ENCODE results near the gene SKOR1. TPM values are rescaled to one million over a fixed set of nuclear protein-coding genes. Genes with fewer than 3 reads are reported as not detected.
A peak's percentile ranks its signal among the peaks of the same experiment; 100 is the strongest.

The SKOR1 gene
- polyA plus RNA-seq, 1 donor: 0.28 TPM

DNA sequence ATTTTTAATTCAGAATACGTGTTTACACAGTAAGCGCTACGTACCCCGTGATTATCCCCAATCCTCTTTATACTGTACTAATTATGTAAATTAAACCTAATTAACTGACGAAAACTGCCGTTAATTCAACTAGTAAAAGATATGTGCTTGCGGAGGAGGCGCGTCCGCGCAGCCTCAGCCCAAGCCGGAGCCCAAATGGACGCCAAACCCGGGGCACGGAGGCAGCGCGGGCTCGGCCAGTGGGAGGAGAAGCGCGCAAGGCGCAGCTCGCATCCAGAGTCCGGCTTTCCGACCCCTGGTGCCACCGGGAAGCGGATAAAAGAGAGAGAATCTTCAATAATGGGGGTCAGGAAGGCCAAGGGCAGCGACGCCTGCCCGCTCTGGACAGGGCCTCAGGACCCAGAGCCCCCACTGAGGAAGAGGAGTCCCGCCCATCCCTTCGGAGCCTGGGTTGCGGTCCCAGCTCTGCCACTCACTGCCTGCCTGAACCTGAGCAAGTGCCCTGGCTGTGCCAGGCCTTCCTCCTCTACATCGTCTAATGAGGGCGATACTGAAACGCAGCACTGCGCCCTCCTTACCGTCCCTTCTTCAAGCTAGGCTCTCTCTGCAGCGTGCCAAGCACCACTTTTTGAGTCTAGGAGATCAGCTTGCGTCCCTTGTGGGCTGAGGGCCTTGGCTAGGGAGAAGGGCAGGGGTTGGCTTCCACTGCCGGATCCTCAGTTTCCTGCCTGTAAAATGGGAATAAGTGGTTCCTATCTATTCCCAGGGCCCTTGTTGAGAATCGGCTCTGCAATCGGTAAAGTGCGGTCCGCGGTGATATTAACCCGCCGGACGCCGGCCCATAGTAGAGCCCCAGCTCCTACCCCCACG, 5.0 kb upstream of the SKOR1 start:
- Histone ChIP-seq H3K4me3 (ENCODE audit: low read length) (no peak overlapping the region), H3K36me3 (ENCODE audit: control insufficient read depth, insufficient read depth, low read length) (no peaks in the 10 kb centered on the region), H3K27me3 (ENCODE audit: control insufficient read depth, insufficient read depth, low read length) (peaks cover 72% of the 10 kb centered on the region), H3K4me1 (ENCODE audit: control insufficient read depth, insufficient read depth, low read length) (peaks cover 7% of the 10 kb centered on the region), H3K9me3 (ENCODE audit: control insufficient read depth, low read depth, low read length) (peaks cover 10% of the 10 kb centered on the region), H3K27ac (ENCODE audit: low read length) (no peak overlapping the region)
- DNase-seq: no peak
- WGBS (ENCODE audit: insufficient coverage, low lambda C conversion rate): no CpG with 5 or more reads among the region's 50 CpGs

DNA sequence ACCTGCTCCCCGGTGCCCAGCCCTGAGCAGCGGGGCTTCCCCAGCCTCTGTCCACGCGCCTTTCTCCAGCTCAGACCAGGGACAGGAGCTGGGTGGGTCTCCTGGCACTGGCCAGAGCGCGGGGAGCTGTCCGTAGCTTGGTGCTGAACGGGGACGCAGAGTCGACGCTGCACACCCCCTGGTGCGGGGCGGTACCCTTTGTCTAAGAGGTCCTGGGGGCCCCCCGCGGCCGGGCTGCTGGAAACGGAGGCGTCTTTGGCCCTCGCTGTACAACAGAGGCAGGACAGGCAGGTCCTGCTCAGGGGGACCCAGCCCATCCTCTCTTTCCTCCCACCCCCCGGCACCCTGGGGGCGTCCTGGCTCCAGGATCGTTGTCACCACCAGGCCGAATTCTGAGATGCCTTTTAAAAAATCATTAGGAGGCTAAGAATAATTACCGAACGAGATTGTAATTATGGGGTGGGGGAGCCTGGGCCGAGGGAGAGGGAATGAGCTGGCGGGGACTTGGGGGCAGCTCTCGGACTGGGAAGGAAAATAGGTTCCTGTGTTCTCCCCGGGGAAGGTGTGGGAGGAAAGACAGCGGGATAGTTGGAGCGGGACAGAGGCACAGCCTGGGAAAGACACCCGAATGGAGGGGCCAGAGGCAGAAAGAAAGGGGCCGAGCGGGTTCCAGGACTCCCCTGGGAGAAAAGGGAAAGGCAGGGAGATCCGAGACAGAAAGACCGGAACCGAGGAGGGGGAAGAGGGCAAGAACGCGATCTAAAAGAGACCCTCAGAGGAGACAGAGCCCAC, 4.1 kb upstream of the SKOR1 start:
- H3K4me3 ChIP-seq (ENCODE audit: low read length): no peak overlapping the region
- no peaks in the 10 kb centered on the region for H3K36me3 ChIP-seq (ENCODE audit: control insufficient read depth, insufficient read depth, low read length)
- H3K27ac ChIP-seq (ENCODE audit: low read length): no peak overlapping the region
- no CpG with 5 or more reads among the region's 39 CpGs for WGBS (ENCODE audit: insufficient coverage, low lambda C conversion rate)
- peaks cover 18% of the 10 kb centered on the region for H3K9me3 ChIP-seq (ENCODE audit: control insufficient read depth, low read depth, low read length)
- peaks cover 81% of the 10 kb centered on the region for H3K27me3 ChIP-seq (ENCODE audit: control insufficient read depth, insufficient read depth, low read length)
- H3K4me1 ChIP-seq (ENCODE audit: control insufficient read depth, insufficient read depth, low read length): peaks cover 14% of the 10 kb centered on the region
- peak in 1 of 2 donors; percentile 63 for DNase-seq

DNA sequence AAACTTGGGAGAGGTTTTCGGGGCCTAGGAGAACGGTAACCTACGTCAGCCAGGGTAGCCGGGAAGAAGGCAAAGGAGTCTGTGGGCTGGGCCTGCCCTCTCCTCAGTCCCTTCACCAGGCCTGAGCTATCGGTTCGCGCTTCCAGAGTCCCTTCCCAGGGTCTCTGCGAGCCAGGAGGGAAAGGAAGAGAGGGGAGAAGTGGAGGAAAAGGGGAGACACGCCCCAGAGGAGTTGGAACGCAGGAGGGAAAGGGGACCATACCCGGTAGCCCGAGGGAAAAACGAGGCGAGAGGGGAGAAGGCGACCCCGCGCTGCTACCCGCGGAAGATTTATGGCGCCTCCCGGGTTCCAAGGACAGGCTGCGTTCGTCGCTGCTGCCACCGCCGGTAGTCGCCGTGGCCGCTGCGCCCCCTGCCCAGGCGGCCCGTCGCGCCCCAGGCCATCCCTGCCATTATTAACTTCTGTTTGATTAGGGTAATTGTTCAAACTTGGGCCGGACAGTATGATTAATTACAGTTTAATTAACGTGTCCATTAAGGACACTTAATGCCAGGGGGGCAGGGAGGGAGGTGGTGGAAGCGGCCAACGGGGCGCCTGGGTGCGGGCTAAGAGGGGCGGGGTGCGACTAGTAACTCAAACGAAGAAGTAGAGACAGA, 3.4 kb upstream of the SKOR1 start:
- H3K4me3 ChIP-seq (ENCODE audit: low read length): no peak overlapping the region
- H3K36me3 ChIP-seq (ENCODE audit: control insufficient read depth, insufficient read depth, low read length): no peaks in the 10 kb centered on the region
- H3K27ac ChIP-seq (ENCODE audit: low read length): no peak overlapping the region
- WGBS (ENCODE audit: insufficient coverage, low lambda C conversion rate): no CpG with 5 or more reads among the region's 43 CpGs
- DNase-seq: no peak
- peaks cover 22% of the 10 kb centered on the region for H3K9me3 ChIP-seq (ENCODE audit: control insufficient read depth, low read depth, low read length)
- peaks cover 88% of the 10 kb centered on the region for H3K27me3 ChIP-seq (ENCODE audit: control insufficient read depth, insufficient read depth, low read length)
- peaks cover 15% of the 10 kb centered on the region for H3K4me1 ChIP-seq (ENCODE audit: control insufficient read depth, insufficient read depth, low read length)

DNA sequence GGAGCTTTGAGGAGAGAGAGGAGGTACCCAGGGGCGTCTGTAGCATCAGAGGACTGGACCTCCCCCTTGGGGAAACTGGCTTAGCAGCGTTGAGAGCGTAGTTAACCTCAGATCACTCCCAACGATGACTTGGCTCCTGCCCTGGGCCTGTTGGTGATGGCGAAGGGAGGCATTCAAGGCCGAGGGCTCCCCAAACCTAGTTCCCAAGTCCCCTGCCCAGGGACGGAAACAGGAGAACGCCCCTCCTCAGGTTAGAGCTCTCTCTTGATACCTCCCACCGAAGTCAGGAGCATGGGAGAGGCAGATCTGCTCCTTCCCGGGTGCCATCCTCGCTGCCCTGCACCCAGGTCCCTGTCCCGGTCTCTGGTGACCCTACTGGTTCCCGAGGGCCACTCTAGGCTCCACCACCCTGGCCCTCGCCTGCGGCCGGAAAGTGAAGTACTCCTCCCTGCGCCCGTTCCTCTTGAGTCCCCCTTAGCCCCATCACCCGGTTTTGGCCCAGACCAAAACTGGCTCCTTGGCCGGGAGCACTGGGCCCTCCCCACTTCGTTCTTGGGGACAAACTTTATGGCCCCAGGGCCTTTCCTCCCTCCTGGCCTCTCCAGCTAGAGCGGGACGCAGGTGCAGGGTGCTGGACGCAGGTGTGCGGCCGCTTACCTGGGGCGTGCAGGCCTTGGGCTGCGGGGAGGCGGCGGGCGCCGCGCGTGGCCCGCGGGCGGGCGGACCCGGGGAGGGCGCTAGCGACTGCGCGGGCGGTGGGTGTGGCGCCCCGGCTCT, 2.6 kb upstream of the SKOR1 start:
- H3K4me1 ChIP-seq (ENCODE audit: control insufficient read depth, insufficient read depth, low read length): peaks cover 15% of the 10 kb centered on the region

DNA sequence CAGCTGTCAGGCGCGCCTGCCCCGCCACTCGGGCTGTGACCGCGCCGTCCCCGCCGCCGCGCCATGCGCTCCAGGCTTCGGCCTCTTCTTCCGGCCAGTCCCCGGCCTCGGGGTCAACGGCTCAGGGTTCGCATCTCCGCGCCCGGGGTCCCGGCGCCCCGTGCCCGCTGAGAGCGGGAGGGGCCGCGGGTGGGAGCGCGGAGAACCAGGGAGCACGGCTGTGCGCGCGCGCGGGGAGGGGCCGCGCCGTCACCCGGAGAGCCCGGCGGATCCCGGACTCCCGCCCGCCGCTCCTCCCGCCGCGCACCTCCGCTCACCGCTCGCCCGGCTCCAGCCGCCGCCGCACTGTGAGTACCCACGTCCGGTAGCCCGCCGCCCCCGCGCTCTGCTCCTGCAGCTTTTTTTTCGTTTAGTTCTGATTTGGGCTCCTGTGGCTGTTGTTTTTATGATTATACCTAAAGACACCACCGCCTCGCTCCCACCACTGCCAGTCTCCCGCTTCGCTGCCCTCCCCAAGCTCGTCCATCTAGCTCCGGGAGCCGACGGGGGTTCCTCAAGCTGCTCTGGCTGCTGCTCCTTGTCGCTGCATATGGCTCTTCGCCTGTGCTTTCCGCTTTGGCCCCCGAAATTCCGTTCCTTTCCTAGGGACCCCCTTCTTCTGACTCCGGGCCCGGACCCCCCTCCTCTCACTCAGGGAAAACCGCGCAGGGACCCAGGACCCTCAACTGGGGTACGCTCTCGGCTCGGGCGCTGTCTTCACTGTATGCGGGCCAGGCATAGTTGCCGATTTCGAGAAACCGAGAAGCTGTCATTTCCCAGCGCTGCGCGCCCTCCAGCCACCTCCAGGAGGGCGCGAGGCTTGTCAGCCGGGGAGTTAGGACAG, 1.8 kb upstream of the SKOR1 start:
- H3K4me3 ChIP-seq (ENCODE audit: low read length): no peak overlapping the region
- no peak for DNase-seq
- peaks cover 93% of the 10 kb centered on the region for H3K27me3 ChIP-seq (ENCODE audit: control insufficient read depth, insufficient read depth, low read length)
- no peaks in the 10 kb centered on the region for H3K36me3 ChIP-seq (ENCODE audit: control insufficient read depth, insufficient read depth, low read length)
- no peak overlapping the region for H3K27ac ChIP-seq (ENCODE audit: low read length)
- peaks cover 20% of the 10 kb centered on the region for H3K4me1 ChIP-seq (ENCODE audit: control insufficient read depth, insufficient read depth, low read length)
- 0% methylated on average over 3 of the region's 94 CpGs for WGBS (ENCODE audit: insufficient coverage, low lambda C conversion rate)
- peaks cover 27% of the 10 kb centered on the region for H3K9me3 ChIP-seq (ENCODE audit: control insufficient read depth, low read depth, low read length)

More for the DNA sequence above, 2.6 kb upstream of the SKOR1 start:
- H3K27ac ChIP-seq (ENCODE audit: low read length): no peak overlapping the region
- no CpG with 5 or more reads among the region's 46 CpGs for WGBS (ENCODE audit: insufficient coverage, low lambda C conversion rate)
- no peak for DNase-seq
- peaks cover 22% of the 10 kb centered on the region for H3K9me3 ChIP-seq (ENCODE audit: control insufficient read depth, low read depth, low read length)
- H3K36me3 ChIP-seq (ENCODE audit: control insufficient read depth, insufficient read depth, low read length): no peaks in the 10 kb centered on the region
- H3K4me3 ChIP-seq (ENCODE audit: low read length): no peak overlapping the region
- H3K27me3 ChIP-seq (ENCODE audit: control insufficient read depth, insufficient read depth, low read length): peaks cover 93% of the 10 kb centered on the region

DNA sequence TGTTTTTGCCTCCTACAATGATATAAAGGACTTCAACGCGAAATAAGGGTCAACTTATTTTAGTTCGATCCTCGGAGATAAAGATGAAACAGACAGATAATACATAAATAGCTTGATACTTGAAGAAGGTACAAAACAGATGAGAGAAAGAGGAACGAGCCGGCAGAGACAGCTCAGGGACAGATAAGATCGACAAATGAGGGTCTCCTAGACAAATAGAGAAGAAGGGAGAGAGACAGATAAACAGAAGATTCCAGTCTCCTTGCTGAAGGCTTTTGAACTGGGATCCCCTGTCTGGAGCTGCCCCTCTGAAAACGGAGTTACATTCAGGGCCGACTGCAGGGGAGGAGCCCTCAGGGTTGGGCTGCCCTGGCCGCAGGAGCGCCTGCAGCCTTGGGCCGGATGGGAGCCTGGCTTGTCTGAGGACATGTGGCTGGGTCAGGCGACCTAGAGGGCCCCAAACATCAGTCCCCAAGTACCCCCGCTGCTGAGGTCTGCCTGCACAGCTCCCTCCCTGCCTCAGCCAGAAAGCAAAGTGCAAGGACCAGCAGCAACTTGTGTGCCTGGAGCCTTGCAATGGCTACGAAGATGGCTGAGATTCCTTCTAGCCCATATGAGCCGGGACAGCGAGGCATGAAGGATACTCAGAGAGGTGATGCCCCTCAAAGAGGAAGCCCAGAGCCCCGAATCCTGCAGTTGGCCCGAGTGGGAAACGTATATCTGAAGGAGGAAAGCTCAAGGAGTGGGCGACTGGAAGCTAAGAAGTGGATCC, 926 bp upstream of the SKOR1 start:
- no peak overlapping the region for H3K4me3 ChIP-seq (ENCODE audit: low read length)
- H3K4me1 ChIP-seq (ENCODE audit: control insufficient read depth, insufficient read depth, low read length): peaks cover 24% of the 10 kb centered on the region
- 17% methylated on average over 1 of the region's 21 CpGs for WGBS (ENCODE audit: insufficient coverage, low lambda C conversion rate)
- no peak overlapping the region for H3K27ac ChIP-seq (ENCODE audit: low read length)
- H3K27me3 ChIP-seq (ENCODE audit: control insufficient read depth, insufficient read depth, low read length): peaks cover 94% of the 10 kb centered on the region
- DNase-seq: no peak
- no peaks in the 10 kb centered on the region for H3K36me3 ChIP-seq (ENCODE audit: control insufficient read depth, insufficient read depth, low read length)
- H3K9me3 ChIP-seq (ENCODE audit: control insufficient read depth, low read depth, low read length): peaks cover 33% of the 10 kb centered on the region

DNA sequence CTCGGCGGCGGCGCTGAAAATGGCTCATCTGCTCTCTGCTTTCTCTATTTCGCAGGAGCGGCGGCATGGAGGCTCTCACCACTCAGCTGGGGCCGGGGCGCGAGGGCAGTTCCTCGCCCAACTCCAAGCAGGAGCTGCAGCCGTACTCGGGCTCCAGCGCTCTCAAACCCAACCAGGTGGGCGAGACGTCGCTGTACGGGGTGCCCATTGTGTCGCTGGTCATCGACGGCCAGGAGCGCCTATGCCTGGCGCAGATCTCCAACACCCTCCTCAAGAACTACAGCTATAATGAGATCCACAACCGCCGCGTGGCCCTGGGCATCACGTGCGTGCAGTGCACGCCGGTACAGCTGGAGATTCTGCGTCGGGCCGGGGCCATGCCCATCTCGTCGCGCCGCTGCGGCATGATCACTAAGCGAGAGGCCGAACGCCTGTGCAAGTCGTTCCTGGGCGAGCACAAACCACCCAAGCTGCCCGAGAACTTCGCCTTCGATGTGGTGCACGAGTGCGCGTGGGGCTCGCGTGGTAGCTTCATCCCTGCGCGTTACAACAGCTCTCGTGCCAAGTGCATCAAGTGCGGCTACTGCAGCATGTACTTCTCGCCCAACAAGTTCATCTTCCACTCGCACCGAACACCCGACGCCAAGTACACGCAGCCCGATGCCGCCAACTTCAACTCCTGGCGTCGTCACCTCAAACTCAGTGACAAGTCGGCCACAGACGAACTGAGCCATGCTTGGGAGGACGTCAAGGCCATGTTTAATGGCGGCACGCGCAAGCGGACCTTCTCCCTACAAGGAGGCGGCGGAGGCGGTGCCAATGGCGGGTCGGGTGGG, 790 bp downstream of the SKOR1 start:
- no CpG with 5 or more reads among the region's 77 CpGs for WGBS (ENCODE audit: insufficient coverage, low lambda C conversion rate)
- Histone ChIP-seq H3K27me3 (ENCODE audit: control insufficient read depth, insufficient read depth, low read length) (peaks cover 94% of the 10 kb centered on the region), H3K4me3 (ENCODE audit: low read length) (no peak overlapping the region), H3K36me3 (ENCODE audit: control insufficient read depth, insufficient read depth, low read length) (no peaks in the 10 kb centered on the region), H3K4me1 (ENCODE audit: control insufficient read depth, insufficient read depth, low read length) (peaks cover 17% of the 10 kb centered on the region), H3K9me3 (ENCODE audit: control insufficient read depth, low read depth, low read length) (peaks cover 27% of the 10 kb centered on the region), H3K27ac (ENCODE audit: low read length) (no peak overlapping the region)
- no peak for DNase-seq

DNA sequence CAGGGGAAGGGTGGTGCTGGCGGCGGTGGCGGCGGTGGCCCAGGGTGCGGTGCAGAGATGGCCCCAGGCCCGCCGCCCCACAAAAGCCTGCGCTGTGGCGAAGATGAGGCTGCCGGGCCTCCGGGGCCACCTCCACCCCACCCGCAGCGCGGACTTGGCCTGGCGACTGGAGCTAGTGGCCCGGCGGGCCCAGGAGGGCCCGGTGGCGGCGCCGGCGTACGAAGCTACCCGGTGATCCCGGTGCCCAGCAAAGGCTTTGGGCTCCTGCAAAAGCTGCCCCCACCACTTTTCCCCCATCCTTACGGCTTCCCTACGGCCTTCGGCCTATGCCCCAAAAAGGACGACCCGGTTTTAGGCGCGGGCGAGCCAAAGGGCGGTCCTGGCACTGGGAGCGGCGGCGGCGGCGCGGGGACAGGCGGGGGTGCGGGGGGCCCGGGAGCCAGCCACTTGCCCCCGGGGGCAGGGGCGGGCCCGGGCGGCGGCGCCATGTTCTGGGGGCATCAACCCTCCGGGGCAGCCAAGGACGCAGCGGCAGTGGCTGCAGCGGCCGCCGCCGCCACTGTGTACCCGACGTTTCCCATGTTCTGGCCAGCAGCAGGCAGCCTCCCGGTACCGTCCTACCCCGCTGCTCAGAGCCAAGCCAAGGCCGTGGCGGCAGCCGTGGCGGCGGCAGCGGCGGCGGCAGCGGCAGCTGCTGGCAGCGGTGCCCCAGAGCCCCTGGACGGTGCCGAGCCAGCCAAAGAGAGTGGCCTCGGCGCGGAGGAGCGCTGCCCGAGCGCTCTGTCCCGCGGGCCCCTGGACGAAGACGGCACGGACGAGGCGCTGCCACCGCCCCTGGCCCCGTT, 1.6 kb downstream of the SKOR1 start:
- DNase-seq: no peak
- H3K4me3 ChIP-seq (ENCODE audit: low read length): no peak overlapping the region
- peaks cover 17% of the 10 kb centered on the region for H3K4me1 ChIP-seq (ENCODE audit: control insufficient read depth, insufficient read depth, low read length)
- WGBS (ENCODE audit: insufficient coverage, low lambda C conversion rate): no CpG with 5 or more reads among the region's 88 CpGs
- no peak overlapping the region for H3K27ac ChIP-seq (ENCODE audit: low read length)
- peaks cover 27% of the 10 kb centered on the region for H3K9me3 ChIP-seq (ENCODE audit: control insufficient read depth, low read depth, low read length)
- peaks cover 94% of the 10 kb centered on the region for H3K27me3 ChIP-seq (ENCODE audit: control insufficient read depth, insufficient read depth, low read length)
- H3K36me3 ChIP-seq (ENCODE audit: control insufficient read depth, insufficient read depth, low read length): no peaks in the 10 kb centered on the region
